GM18508 (cell line): ENCODE results near the gene TCEAL5.
"Not testable (repeated sequence)": the region's sequence is repeated elsewhere in the genome, so short reads cannot be mapped to it uniquely, and the experiment has no call there.

Experiments used
- ATAC-seq: cut with Tn5 transposase; IDR thresholded peaks from one replicate; pipeline ENCODE4 v1.9.1; 2021; ENCODE audit warnings: moderate number of reproducible peaks; ENCODE audit not compliant: insufficient read depth, unreplicated experiment

TCEAL5 gene

DNA sequence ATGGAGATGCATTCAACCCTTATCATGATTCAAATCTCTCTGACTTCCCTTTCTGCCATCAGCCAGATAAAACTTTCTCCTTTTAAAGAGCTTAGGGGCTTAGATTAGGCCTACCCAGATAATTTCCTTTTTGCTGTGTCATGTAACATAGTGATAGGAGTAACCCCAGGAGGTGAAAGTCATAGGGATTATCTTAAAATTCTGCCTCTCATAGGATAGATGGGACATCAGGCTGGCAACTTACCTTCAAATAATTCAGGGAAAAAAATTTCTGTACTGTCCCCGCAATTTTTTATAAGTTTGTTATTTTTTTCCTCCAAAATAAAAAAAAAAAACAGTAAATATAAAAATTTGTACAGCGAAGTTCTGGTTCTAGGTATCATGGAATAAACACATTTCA, 40.9 kb downstream of the TCEAL5 start:
- ATAC-seq = not testable (repeated sequence)

DNA sequence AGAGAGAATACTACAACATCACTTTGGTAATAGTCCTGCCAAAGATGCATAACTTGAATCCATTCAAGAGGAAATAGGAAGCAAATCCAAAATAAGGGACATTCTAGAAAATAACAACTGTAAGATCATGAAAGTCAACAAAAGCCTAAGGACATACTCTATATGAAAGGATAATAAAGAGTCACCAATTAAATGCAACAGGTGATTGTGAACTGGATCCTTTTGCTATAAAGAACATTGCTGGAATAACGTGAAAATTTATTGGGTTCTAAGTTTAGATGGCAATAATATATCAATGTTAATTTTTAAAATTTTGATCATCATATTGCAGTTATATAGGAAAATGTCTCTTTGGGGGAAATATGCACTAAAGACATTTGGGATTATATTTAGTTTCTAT, 41.7 kb downstream of the TCEAL5 start:
- no peak for ATAC-seq

DNA sequence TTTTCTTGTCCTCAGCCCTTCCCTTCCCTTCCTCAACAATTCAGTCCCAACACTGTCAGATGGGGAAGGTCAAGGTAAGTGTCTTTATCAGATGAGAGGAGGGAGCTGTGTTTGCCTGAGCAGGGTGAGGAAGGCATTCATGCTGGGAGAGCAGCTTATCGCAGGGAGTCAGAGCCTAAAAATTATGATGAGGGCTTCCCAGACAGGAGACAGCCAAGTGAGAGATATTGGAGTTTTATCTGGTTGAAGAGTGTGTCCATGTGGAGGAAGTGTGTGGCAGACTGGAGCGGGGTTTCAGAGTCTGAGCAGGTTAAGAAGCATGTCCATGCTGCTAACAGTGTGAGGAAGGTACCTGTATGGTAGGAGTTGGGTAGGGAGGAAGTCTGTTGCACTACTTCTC, 43.3 kb downstream of the TCEAL5 start:
- ATAC-seq = no peak

DNA sequence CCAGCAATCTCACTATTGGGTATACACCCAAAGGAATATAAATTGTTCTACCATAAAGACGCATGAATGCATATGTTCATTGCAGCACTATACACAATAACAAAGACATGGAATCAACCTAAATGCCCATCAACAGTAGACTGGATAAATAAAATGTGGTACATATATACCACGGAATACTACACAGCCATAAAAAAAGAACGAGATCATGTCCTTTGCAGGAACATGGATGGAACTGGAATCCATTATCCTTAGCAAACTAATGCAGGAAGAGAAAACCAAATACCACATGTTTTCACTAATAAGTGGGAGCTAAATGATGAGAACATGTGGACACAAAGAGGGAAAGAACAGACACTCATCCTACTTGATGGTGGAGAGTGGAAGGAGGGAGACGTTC, 50.6 kb downstream of the TCEAL5 start:
- ATAC-seq = not testable (repeated sequence)
